H9 (cell line): ENCODE results near the gene ZNF229. TPM values are rescaled to one million over a fixed set of nuclear protein-coding genes. Genes with fewer than 3 reads are reported as not detected.

ENCODE experiments used
- DNase-seq: peaks from one replicate; pipeline ENCODE4 v3.0.0-alpha.2; 2017
- H2AFZ ChIP-seq: one replicate; pipeline ENCODE4 v1.6.1; 2013; ENCODE audit warnings: mild to moderate bottlenecking, low read length, control low read depth, moderate library complexity
- H2AK5ac ChIP-seq: 2 replicates; pipeline ENCODE4 v1.6.1; 2013; ENCODE audit warnings: low read length, control low read depth, mixed read lengths; ENCODE audit not compliant: insufficient read length
- H2BK120ac ChIP-seq: one replicate; pipeline ENCODE4 v1.6.1; 2013; ENCODE audit warnings: low read depth, mild to moderate bottlenecking, low read length, control low read depth, inconsistent platforms; ENCODE audit not compliant: poor library complexity, severe bottlenecking
- H2BK12ac ChIP-seq: 2 replicates; pipeline ENCODE4 v1.6.1; 2013; ENCODE audit warnings: low read length, control low read depth, mixed read lengths, low read depth; ENCODE audit not compliant: insufficient read length
- H2BK15ac ChIP-seq: 2 replicates; pipeline ENCODE4 v1.6.1; 2013; ENCODE audit warnings: low read depth, low read length, control low read depth
- H2BK20ac ChIP-seq: one replicate; pipeline ENCODE4 v1.6.1; 2013; ENCODE audit warnings: low read depth, mild to moderate bottlenecking, low read length, control low read depth, inconsistent platforms; ENCODE audit not compliant: poor library complexity, severe bottlenecking
- H2BK5ac ChIP-seq: 2 replicates; pipeline ENCODE4 v1.6.1; 2013; ENCODE audit warnings: low read length, control low read depth, mixed read lengths; ENCODE audit not compliant: insufficient read length
- H3K14ac ChIP-seq: 2 replicates; pipeline ENCODE4 v1.6.1; 2013; ENCODE audit warnings: low read length, control low read depth; ENCODE audit not compliant: insufficient read depth
- H3K18ac ChIP-seq: 2 replicates; pipeline ENCODE4 v1.6.1; 2013; ENCODE audit warnings: low read depth, mild to moderate bottlenecking, mixed read lengths, low read length, control low read depth; ENCODE audit not compliant: insufficient read length
- H3K23ac ChIP-seq: 2 replicates; pipeline ENCODE4 v1.6.1; 2013; ENCODE audit warnings: low read length, control low read depth, mixed read lengths, low read depth; ENCODE audit not compliant: insufficient read length
- H3K23me2 ChIP-seq: 2 replicates; pipeline ENCODE4 v1.6.1; 2013; ENCODE audit warnings: low read depth, mild to moderate bottlenecking, mixed read lengths, low read length, control low read depth; ENCODE audit not compliant: insufficient read length, poor library complexity, severe bottlenecking
- H3K27ac ChIP-seq: 2 replicates; pipeline ENCODE4 v1.5.1; 2013; ENCODE audit warnings: low read length, control low read depth, mixed read lengths, low read depth; ENCODE audit not compliant: insufficient read length
- H3K27me3 ChIP-seq: 2 replicates; pipeline ENCODE4 v1.6.1; 2013; ENCODE audit warnings: low read length, control low read depth, inconsistent platforms; ENCODE audit not compliant: insufficient read depth
- H3K4ac ChIP-seq: 2 replicates; pipeline ENCODE4 v1.6.1; 2013; ENCODE audit warnings: low read depth, mild to moderate bottlenecking, control low read depth, inconsistent platforms, low read length, moderate library complexity
- H3K4me1 ChIP-seq: 2 replicates; pipeline ENCODE4 v1.6.1; 2013; ENCODE audit warnings: low read length, control low read depth, inconsistent platforms; ENCODE audit not compliant: insufficient read depth
- H3K4me2 ChIP-seq: 2 replicates; pipeline ENCODE4 v1.6.1; 2013; ENCODE audit warnings: low read length, control low read depth, mixed read lengths; ENCODE audit not compliant: insufficient read length, insufficient read depth
- H3K56ac ChIP-seq: 2 replicates; pipeline ENCODE4 v1.6.1; 2013; ENCODE audit warnings: low read depth, mild to moderate bottlenecking, mixed read lengths, low read length, control low read depth; ENCODE audit not compliant: insufficient read length
- H3K79me1 ChIP-seq: 2 replicates; pipeline ENCODE4 v1.6.1; 2013; ENCODE audit warnings: low read depth, mild to moderate bottlenecking, moderate library complexity, low read length, control low read depth, inconsistent platforms; ENCODE audit not compliant: insufficient read depth, poor library complexity, severe bottlenecking
- H3K79me2 ChIP-seq: 2 replicates; pipeline ENCODE4 v1.6.1; 2013; ENCODE audit warnings: low read length, control low read depth, inconsistent platforms; ENCODE audit not compliant: insufficient read depth
- H3K9ac ChIP-seq: 2 replicates; pipeline ENCODE4 v1.6.1; 2013; ENCODE audit warnings: low read length, control low read depth, mixed read lengths; ENCODE audit not compliant: insufficient read length; ENCODE audit errors: extremely low read depth
- H3K9me3 ChIP-seq: one replicate; pipeline ENCODE4 v1.6.1; 2013; ENCODE audit warnings: low read depth, low read length, inconsistent platforms; ENCODE audit not compliant: control insufficient read depth
- H3T11ph ChIP-seq: one replicate; pipeline ENCODE4 v1.6.1; 2013; ENCODE audit warnings: mild to moderate bottlenecking, low read length, control low read depth, inconsistent platforms
- H4K20me1 ChIP-seq: one replicate; pipeline ENCODE4 v1.6.1; 2013; ENCODE audit not compliant: control insufficient read depth, insufficient read length, insufficient read depth
- H4K5ac ChIP-seq: 2 replicates; pipeline ENCODE4 v1.6.1; 2013; ENCODE audit warnings: low read depth, mild to moderate bottlenecking, mixed read lengths, low read length, control low read depth; ENCODE audit not compliant: insufficient read length
- H4K8ac ChIP-seq: replicated peaks from 2 replicates; pipeline ENCODE4 v1.6.1; 2013; ENCODE audit warnings: low read length, control low read depth, mixed read lengths, low read depth; ENCODE audit not compliant: insufficient read length
- H4K91ac ChIP-seq: 2 replicates; pipeline ENCODE4 v1.6.1; 2013; ENCODE audit warnings: low read depth, mild to moderate bottlenecking, moderate library complexity, mixed read lengths, low read length, control low read depth; ENCODE audit not compliant: insufficient read length
- H3K27ac Mint-ChIP-seq, 3 experiments: 2 replicates in 2 of 3; 3 replicates in 1 of 3; pipeline ENCODE4 v1.8.0; 2020 to 2021; ENCODE audit warnings: mixed read lengths in 3 of 3, mild to moderate bottlenecking in 1 of 3, moderate library complexity in 1 of 3
- H3K27me3 Mint-ChIP-seq: 2 replicates; pipeline ENCODE4 v1.8.0; 2021; ENCODE audit warnings: low read depth, mild to moderate bottlenecking, moderate library complexity, mixed read lengths
- H3K36me3 Mint-ChIP-seq, 3 experiments: 2 replicates in 2 of 3; 3 replicates in 1 of 3; pipeline ENCODE4 v1.8.0; 2020 to 2021; ENCODE audit warnings: low read depth in 3 of 3, mixed read lengths in 3 of 3; ENCODE audit not compliant: insufficient read depth in 1 of 3
- H3K4me1 Mint-ChIP-seq, 2 experiments: 2 replicates each; pipeline ENCODE4 v1.8.0; 2020; ENCODE audit warnings: mixed read lengths in 2 of 2
- H3K4me3 Mint-ChIP-seq, 2 experiments: 2 replicates in 1 of 2; 3 replicates in 1 of 2; pipeline ENCODE4 v1.8.0; 2020 to 2021; ENCODE audit warnings: mild to moderate bottlenecking in 2 of 2, mixed read lengths in 2 of 2, moderate library complexity in 1 of 2
- H3K9me3 Mint-ChIP-seq, 2 experiments: 2 replicates in 1 of 2; 3 replicates in 1 of 2; pipeline ENCODE4 v1.8.0; 2020; ENCODE audit warnings: mild to moderate bottlenecking in 2 of 2, mixed read lengths in 2 of 2, moderate library complexity in 1 of 2
- CTCF ChIP-seq: fragments of 200-600 bp; sonication (generic); conservative IDR thresholded peaks from 3 replicates; pipeline ENCODE4 v1.8.0; 2021; ENCODE audit warnings: antibody characterized with exemption, mild to moderate bottlenecking
- WGBS: extraction: QIAGEN DNeasy Blood & Tissue Kit; methylation state at CpG from one replicate; pipeline ENCODE4 v1.1.7; 2013; ENCODE audit warnings: missing lambda C conversion rate, low lambda C conversion rate, mixed read lengths; ENCODE audit not compliant: insufficient read length; ENCODE audit errors: extremely low coverage; 5-methylcytosine and 5-hydroxymethylcytosine counted together
- total RNA-seq: library from RNA; stranded (reverse); gene quantifications from 2 replicates; pipeline ENCODE4 v1.2.1, GENCODE V29; 2021

ZNF229 gene
- total RNA-seq, 1 experiment from 2014 or later: 7.4 TPM

DNA sequence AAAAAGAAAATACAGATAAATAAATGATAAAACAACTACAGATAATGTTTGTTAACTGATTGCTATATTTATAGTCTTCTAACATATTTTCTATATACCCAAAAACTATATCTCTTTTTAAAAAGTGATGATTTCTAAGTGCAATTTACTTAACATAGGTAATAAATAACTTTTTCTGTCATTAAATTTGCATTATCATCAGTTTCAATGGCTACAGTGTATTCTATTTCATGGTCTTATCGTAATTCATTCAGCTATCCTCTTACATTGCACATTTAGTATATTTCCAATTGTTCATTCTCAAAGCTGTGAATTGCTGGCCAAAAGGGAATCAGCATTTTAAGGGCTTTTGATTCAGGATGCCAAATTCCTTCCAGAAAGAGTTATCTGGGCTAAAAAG lies 48.4 kb upstream of the ZNF229 start:
- peaks cover 85 to 89% of the 10 kb centered on the region in 2 experiments for H3K9me3 Mint-ChIP-seq
- no peak for TF ChIP-seq CTCF

More for the DNA sequence above, 48.4 kb upstream of the ZNF229 start:
- no peak overlapping the region for H3T11ph ChIP-seq
- H2BK20ac ChIP-seq: no peak overlapping the region
- H2BK5ac ChIP-seq: no peak overlapping the region
- H3K79me1 ChIP-seq: peaks cover 12% of the 10 kb centered on the region
- H2BK120ac ChIP-seq: no peak overlapping the region
- H3K14ac ChIP-seq: no peak overlapping the region
- no peak overlapping the region for H4K91ac ChIP-seq
- H2BK15ac ChIP-seq: no peak overlapping the region
- no peak overlapping the region for H3K4ac ChIP-seq
- H3K9me3 ChIP-seq: peaks cover 40% of the 10 kb centered on the region
- no peak overlapping the region for H3K23ac ChIP-seq
- no peak overlapping the region for H4K5ac ChIP-seq
- H3K79me2 ChIP-seq: peaks cover 29% of the 10 kb centered on the region; the same call in 1 of the 2 replicates
- H3K27me3 Mint-ChIP-seq: no peaks in the 10 kb centered on the region; the same call in 1 of the 2 replicates
- no peak overlapping the region for H3K18ac ChIP-seq
- H3K4me1 ChIP-seq: no peaks in the 10 kb centered on the region
- peaks cover 8% of the 10 kb centered on the region for H3K23me2 ChIP-seq
- H4K8ac ChIP-seq: no peak overlapping the region
- H3K56ac ChIP-seq: no peak overlapping the region
- no peak overlapping the region for H3K4me2 ChIP-seq
- no peak overlapping the region for H3K4me3 Mint-ChIP-seq
- no peaks in the 10 kb centered on the region for H4K20me1 ChIP-seq
- no peak overlapping the region for H2AK5ac ChIP-seq
- H3K27ac ChIP-seq: no peak overlapping the region
- peaks cover 76 to 81% (median 81%) of the 10 kb centered on the region in 3 experiments for H3K36me3 Mint-ChIP-seq
- H2AFZ ChIP-seq: no peak overlapping the region
- no peak overlapping the region for H2BK12ac ChIP-seq
- no peak overlapping the region for H3K27ac Mint-ChIP-seq
- WGBS: no CpG with 5 or more reads among the region's 1 CpG
- H3K27me3 ChIP-seq: no peaks in the 10 kb centered on the region; the same call in 1 of the 2 replicates
- no peak for DNase-seq
- peaks cover 16 to 19% of the 10 kb centered on the region in 2 experiments for H3K4me1 Mint-ChIP-seq
- no peak overlapping the region for H3K9ac ChIP-seq
